Stimulated activated CD4-positive, alpha-beta T cell treated with anti-CD3 and anti-CD28 coated beads, Interleukin-2, amount 100 ng/mL, for 48 hours (primary cell): ENCODE measurements around the gene CWH43.
"Not testable (repeated sequence)": the region's sequence is repeated elsewhere in the genome, so short reads cannot be mapped to it uniquely, and the experiment has no call there.

Source experiments
- DNase-seq, 2 donors: peaks; one replicate each; pipeline ENCODE4 v3.0.0-alpha.2; 2020

CWH43 gene

GRCh38 chr4:49098034-49098759 lies 112.1 kb downstream of the CWH43 start:
- not testable (repeated sequence) for DNase-seq

DNA sequence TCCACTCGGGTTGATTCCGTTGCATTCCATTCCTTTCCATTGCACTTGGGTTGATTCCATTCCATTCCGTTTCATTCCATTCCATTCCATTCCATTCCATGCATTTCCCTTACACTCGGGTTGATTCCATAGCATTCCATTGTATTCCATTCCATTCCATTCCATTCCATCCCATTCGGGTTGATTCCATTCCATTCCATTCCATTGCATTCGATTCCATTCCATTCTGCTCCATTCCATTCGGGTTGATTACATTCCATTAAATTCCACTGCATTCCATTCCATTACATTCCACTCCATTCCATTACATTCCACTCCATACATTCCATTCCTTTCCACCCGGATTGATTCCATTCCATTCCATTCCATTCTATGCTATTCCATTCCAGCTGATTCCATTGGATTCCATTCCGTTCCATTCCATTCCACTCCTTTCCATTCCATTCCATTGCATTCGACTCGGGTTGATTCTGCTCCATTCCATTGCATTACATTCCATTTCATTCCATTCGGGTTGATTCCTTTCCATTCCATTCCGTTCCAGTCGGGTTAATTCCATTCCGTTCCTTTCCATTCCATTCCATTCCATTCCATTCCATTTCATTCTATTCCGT lies 113.9 kb downstream of the CWH43 start:
- not testable (repeated sequence) for DNase-seq

DNA sequence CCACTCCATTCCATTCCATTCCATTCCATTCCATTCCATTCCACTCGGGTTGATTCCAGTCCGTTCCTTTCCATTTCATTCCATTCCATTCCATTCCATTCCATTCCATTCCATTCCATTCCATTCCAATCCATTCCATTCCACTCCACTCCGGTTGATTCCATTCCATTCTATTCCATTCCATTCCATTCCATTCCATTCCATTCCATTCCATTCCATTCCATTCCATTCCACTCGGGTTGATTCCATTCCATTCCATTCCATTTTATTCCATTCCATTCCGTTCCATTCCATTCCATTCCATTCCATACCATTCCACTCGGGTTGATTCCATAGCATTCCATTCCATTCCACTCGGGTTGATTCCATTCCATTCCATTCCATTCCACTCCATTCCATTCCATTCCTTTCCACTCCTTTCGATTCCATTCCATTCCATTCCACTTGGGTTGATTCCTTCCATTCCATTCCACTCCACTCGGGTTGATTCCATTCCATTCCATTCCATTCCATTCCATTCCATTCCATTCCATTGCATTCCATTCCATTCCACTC lies 116.3 kb downstream of the CWH43 start:
- not testable (repeated sequence) for DNase-seq

DNA sequence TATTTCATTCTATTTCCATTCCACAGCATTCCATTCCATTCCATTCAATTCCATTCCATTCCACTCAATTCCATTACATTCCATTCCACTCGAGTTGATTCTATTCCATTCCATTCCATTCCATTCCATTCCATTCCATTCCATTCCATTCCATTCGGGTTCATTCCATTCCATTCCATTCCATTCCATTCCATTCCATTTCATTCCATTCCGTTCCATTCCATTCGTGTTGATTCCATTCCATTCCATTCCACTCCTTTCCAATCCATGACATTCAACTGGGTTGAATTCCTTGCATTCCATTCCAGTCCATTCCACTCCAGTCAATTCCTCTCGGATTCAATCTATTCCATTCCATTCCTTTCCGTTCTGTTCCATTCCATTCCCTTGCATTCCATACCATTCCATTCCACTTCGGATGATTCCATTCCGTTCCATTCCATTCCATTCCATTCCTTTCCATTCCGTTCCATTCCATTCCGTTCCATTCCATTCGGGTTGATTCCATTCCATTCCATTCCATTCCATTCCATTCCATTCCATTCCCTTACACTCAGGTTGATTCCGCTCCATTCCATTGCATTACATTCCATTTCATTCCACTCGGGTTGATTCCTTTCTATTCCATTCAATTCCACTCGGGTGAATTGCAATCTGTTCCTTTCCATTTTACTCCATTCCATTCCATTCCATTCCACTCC lies 117.5 kb downstream of the CWH43 start:
- not testable (repeated sequence) for DNase-seq

- not testable (repeated sequence) for DNase-seq
Measured at GRCh38 chr4:49104231-49104930, 118.3 kb downstream of the CWH43 start.

GRCh38 chr4:49105248-49105904 lies 119.3 kb downstream of the CWH43 start:
- DNase-seq, result not testable (repeated sequence)

DNA sequence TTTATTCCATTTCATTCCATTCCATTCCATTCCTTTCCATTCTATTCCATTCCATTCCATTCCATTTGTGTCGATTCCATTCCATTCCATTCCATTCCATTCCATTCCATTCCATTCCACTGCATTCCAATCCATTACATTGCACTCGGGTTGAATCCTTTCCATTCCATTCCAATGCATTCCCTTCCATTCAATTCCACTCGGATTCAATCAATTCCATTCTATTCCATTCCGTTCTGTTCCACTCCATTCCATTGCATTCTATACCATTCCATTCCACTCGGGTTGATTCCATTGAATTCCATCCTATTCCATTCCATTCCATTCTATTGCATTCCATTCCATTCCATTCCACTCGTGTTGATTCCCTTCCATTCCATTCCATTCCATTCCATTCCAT lies 121.2 kb downstream of the CWH43 start:
- DNase-seq, result not testable (repeated sequence)

DNA sequence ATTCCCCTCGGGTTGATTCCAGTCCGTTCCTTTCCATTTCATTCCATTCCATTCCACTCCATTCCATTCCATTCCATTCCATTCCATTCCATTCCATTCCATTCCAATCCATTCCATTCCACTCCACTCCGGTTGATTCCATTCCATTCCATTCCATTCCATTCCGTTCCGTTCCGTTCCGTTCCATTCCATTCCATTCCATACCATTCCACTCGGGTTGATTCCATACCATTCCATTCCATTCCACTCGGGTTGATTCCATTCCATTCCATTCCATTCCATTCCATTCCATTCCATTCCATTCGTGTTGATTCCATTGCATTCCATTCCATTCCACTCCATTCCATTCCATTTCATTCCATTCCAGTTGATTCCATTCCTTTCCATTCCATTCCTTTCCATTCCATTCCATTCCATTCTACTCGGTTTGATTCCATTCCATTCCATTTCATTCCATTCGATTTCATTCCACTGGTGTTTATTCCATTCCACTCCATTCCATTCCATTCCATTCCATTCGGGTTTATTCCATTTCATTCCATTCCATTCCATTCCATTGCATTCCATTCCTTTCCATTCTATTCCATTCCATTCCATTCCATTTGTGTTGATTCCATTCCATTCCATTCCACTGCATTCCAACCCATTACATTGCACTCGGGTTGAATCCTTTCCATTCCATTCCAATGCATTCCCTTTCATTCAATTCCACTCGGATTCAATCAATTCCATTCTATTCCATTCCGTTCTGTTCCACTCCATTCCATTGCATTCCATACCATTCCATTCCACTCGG lies 122.3 kb downstream of the CWH43 start:
- not testable (repeated sequence) for DNase-seq

- DNase-seq, result not testable (repeated sequence)
Measured at GRCh38 chr4:49109567-49110166, 123.6 kb downstream of the CWH43 start.

GRCh38 chr4:49110579-49110978 lies 124.5 kb downstream of the CWH43 start:
- DNase-seq, result not testable (repeated sequence)
